HG03039 (cell line): Measurements from ENCODE around the gene ECI1.
"Not testable (repeated sequence)": the region's sequence is repeated elsewhere in the genome, so short reads cannot be mapped to it uniquely, and the experiment has no call there.

Experiments used
- ATAC-seq: cut with Tn5 transposase; IDR thresholded peaks from one replicate; pipeline ENCODE4 v1.9.1; 2021; ENCODE audit warnings: mild to moderate bottlenecking, moderate library complexity; ENCODE audit not compliant: unreplicated experiment

Gene ECI1

GRCh38 chr16:2212362-2213324, 38.7 kb downstream of the ECI1 start:
- no peak for ATAC-seq

GRCh38 chr16:2211923-2212347, 39.5 kb downstream of the ECI1 start:
- no peak for ATAC-seq

GRCh38 chr16:2210386-2211365, 40.7 kb downstream of the ECI1 start, which contains the start of gene BRICD5:
TSS of gene BRICD5 (minus strand) at chr16:2210863. CDS start at chr16:2210833, 30 bp downstream.
- ATAC-seq = no peak

GRCh38 chr16:2210009-2210332, 41.4 kb downstream of the ECI1 start:
- no peak for ATAC-seq

- no peak for ATAC-seq
Observed at GRCh38 chr16:2209258-2210008, 42.0 kb downstream of the ECI1 start.

- no peak for ATAC-seq
Observed at GRCh38 chr16:2208772-2209171, 42.6 kb downstream of the ECI1 start.

GRCh38 chr16:2208308-2208707, 43.1 kb downstream of the ECI1 start:
- ATAC-seq = no peak

- ATAC-seq = no peak
Observed at GRCh38 chr16:2207872-2208271, 43.5 kb downstream of the ECI1 start.

- ATAC-seq = no peak
Observed at GRCh38 chr16:2206780-2207433, 44.5 kb downstream of the ECI1 start.

- ATAC-seq = no peak
Observed at GRCh38 chr16:2206420-2206779, 45.0 kb downstream of the ECI1 start.

GRCh38 chr16:2205967-2206313, 45.4 kb downstream of the ECI1 start:
- ATAC-seq = peak; percentile 2

GRCh38 chr16:2205104-2205966, 46.1 kb downstream of the ECI1 start, which contains the start of gene MLST8:
TSS of gene MLST8 (plus strand) at chr16:2205454. CDS start at chr16:2206086, 632 bp downstream.
- ATAC-seq = peak; percentile 68

GRCh38 chr16:2204416-2205103, 46.8 kb downstream of the ECI1 start:
- ATAC-seq = no peak

GRCh38 chr16:2203119-2203688, 48.2 kb downstream of the ECI1 start:
- not testable (repeated sequence) for ATAC-seq

- ATAC-seq = no peak
Observed at GRCh38 chr16:2200313-2200712, 51.1 kb downstream of the ECI1 start.

GRCh38 chr16:2199621-2200139, 51.7 kb downstream of the ECI1 start:
- no peak for ATAC-seq

GRCh38 chr16:2199095-2199494, 52.3 kb downstream of the ECI1 start:
- ATAC-seq = no peak

GRCh38 chr16:2198283-2198682, 53.1 kb downstream of the ECI1 start:
- ATAC-seq = no peak
